CD4-positive, alpha-beta T cell (primary cell): Measurements from ENCODE around the gene CDK5R2. TPM values are rescaled to one million over a fixed set of nuclear protein-coding genes. Genes with fewer than 3 reads are reported as not detected.

Experiments
- ATAC-seq: fragments of 200-7000 bp; cut with Tn5 transposase; one replicate; pipeline ENCODE4 v1.10.0; 2022; ENCODE audit warnings: mild to moderate bottlenecking; ENCODE audit not compliant: poor library complexity
- CTCF ChIA-PET: fragments of 350-600 bp; sonication (Branson Sonifier 250); formaldehyde crosslinking; loops from one replicate; lab custom pipeline; 2021; ENCODE audit warnings: antibody characterized with exemption, inconsistent platforms; lab: Charles Lee
- POLR2A ChIA-PET: fragments of 350-600 bp; sonication (Branson Sonifier 250); formaldehyde crosslinking; loops from one replicate; lab custom pipeline; 2021; ENCODE audit warnings: antibody characterized with exemption, inconsistent platforms; lab: Charles Lee
- DNase-seq, 14 experiments: peaks; one replicate each; pipeline ENCODE4 v3.0.0-alpha.2; 2013 to 2020; ENCODE audit warnings: mixed read lengths in 2 of 14
- H3K27ac ChIP-seq, 2 donors: one replicate each; pipeline versions ENCODE4 v1.5.1 to v1.7.0; 2013; ENCODE audit warnings: low read length in 2 of 2, low read depth in 1 of 2, mild to moderate bottlenecking in 1 of 2
- H3K27me3 ChIP-seq, 2 experiments: 1 replicate in 1 of 2; 2 replicates in 1 of 2; pipeline versions ENCODE4 v1.6.1 to v1.7.0; 2013; ENCODE audit warnings: low read length in 2 of 2, control low read depth in 1 of 2, mild to moderate bottlenecking in 1 of 2, moderate library complexity in 1 of 2; ENCODE audit not compliant: insufficient read depth in 2 of 2, control insufficient read depth in 1 of 2
- H3K36me3 ChIP-seq: one replicate; pipeline ENCODE4 v1.6.1; 2013; ENCODE audit warnings: low read length, control low read depth; ENCODE audit not compliant: insufficient read depth
- H3K4me1 ChIP-seq: one replicate; pipeline ENCODE4 v1.6.1; 2013; ENCODE audit warnings: low read length, control low read depth; ENCODE audit not compliant: insufficient read depth
- H3K4me3 ChIP-seq: one replicate; pipeline ENCODE4 v1.5.1; 2013; ENCODE audit warnings: mild to moderate bottlenecking, low read length, moderate library complexity
- H3K9me3 ChIP-seq, 2 experiments: 1 replicate in 1 of 2; 2 replicates in 1 of 2; pipeline versions ENCODE4 v1.6.1 to v1.7.0; 2013; ENCODE audit warnings: low read length in 2 of 2, mild to moderate bottlenecking in 2 of 2, control low read depth in 1 of 2, moderate library complexity in 1 of 2; ENCODE audit not compliant: control insufficient read depth in 1 of 2, insufficient read depth in 1 of 2
- H3K27ac Mint-ChIP-seq: one replicate; pipeline ENCODE4 v1.8.0; 2020; ENCODE audit warnings: mixed read lengths
- H3K27me3 Mint-ChIP-seq: one replicate; pipeline ENCODE4 v1.8.0; 2021; ENCODE audit warnings: mixed read lengths
- H3K36me3 Mint-ChIP-seq: one replicate; pipeline ENCODE4 v1.8.0; 2021; ENCODE audit warnings: low read depth, mixed read lengths
- H3K4me1 Mint-ChIP-seq: one replicate; pipeline ENCODE4 v1.8.0; 2021; ENCODE audit warnings: low read depth, mixed read lengths
- H3K4me3 Mint-ChIP-seq: one replicate; pipeline ENCODE4 v1.8.0; 2020; ENCODE audit warnings: mild to moderate bottlenecking, mixed read lengths
- H3K9me3 Mint-ChIP-seq: one replicate; pipeline ENCODE4 v1.8.0; 2020; ENCODE audit warnings: mixed read lengths
- intact Hi-C, 2 experiments: fragments of 100-400 bp; cut with DNase I in 1 of 2; cut with micrococcal nuclease in 1 of 2; formaldehyde crosslinking; loops; one replicate each; pipeline versions ENCODE4 v1.15.1 to v1.9.0; 2023 to 2025; cut with DNase I, micrococcal nuclease
- total RNA-seq, 174 experiments: library from RNA in 2 of 174; stranded (reverse) in 2 of 174; gene quantifications; one replicate each; pipeline ENCODE4 v1.2.3 and lab custom pipeline; 2021 to 2026
- TF ChIP-seq, protein P1 (sequence below): fragments of 200-600 bp; IDR thresholded peaks from one replicate; pipeline ENCODE4 v1.8.0; 2022; ENCODE audit warnings: antibody characterized with exemption, mild to moderate bottlenecking

CDK5R2 gene
- total RNA-seq, 2 experiments from 2014 or later: not detected

DNA sequence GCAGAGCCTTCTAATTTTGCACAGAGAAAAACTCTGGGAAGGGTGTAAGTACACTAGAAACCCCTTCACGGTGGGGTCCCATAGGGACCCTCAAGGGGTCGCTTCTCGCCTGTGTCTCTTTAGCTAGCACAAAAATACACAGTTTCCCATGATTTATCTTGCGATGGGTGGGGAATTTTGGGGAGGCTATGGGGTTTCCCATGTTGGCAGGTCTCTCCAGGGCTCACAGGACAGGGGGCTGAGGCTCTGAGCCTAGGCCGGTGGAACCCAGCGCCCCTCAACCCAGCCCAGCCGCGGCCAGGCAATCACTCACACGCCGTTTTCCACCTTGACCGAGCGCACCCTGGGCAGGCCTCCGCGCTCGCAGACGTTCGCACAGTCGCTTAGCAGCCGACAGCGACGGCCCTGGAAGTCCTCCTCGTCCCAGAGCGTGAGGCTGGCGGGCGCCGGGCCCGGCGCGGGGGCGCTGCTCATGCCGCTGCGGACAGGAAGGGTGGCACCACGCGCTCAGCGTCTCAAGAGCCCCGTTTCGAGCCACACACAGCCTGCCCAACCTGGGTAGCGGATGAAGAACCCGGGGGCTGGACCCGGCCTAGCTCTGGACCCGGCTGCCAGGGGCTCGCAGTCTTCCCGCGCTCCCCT, 33.4 kb downstream of the CDK5R2 start:
- Histone ChIP-seq H3K4me3 (no peak overlapping the region), H3K36me3 (no peaks in the 10 kb centered on the region), H3K4me1 (peaks cover 32% of the 10 kb centered on the region), H3K27me3 (peaks cover 91 to 95% of the 10 kb centered on the region in 2 experiments), H3K9me3 (peaks cover 0 to 15% of the 10 kb centered on the region in 2 experiments), H3K27ac (no peak overlapping the region)
- TF ChIP-seq, protein P1, sequence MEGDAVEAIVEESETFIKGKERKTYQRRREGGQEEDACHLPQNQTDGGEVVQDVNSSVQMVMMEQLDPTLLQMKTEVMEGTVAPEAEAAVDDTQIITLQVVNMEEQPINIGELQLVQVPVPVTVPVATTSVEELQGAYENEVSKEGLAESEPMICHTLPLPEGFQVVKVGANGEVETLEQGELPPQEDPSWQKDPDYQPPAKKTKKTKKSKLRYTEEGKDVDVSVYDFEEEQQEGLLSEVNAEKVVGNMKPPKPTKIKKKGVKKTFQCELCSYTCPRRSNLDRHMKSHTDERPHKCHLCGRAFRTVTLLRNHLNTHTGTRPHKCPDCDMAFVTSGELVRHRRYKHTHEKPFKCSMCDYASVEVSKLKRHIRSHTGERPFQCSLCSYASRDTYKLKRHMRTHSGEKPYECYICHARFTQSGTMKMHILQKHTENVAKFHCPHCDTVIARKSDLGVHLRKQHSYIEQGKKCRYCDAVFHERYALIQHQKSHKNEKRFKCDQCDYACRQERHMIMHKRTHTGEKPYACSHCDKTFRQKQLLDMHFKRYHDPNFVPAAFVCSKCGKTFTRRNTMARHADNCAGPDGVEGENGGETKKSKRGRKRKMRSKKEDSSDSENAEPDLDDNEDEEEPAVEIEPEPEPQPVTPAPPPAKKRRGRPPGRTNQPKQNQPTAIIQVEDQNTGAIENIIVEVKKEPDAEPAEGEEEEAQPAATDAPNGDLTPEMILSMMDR: no peak
- ChIA-PET CTCF (interaction anchor here (1.3 to 1.5 kb wide), 2 partner anchors 13 kb away, joined by 4 to 5 read pairs; no protein-coding TSS in a partner anchor), POLR2A (no interaction called here)
- H3K27me3 Mint-ChIP-seq: peaks cover 92% of the 10 kb centered on the region
- H3K36me3 Mint-ChIP-seq: no peaks in the 10 kb centered on the region
- no peak overlapping the region for H3K27ac Mint-ChIP-seq
- H3K4me3 Mint-ChIP-seq: no peak overlapping the region
- no peak for DNase-seq
- no peaks in the 10 kb centered on the region for H3K9me3 Mint-ChIP-seq
- intact Hi-C loops: no loop called here
- H3K4me1 Mint-ChIP-seq: peaks cover 18% of the 10 kb centered on the region
- ATAC-seq: no peak

DNA sequence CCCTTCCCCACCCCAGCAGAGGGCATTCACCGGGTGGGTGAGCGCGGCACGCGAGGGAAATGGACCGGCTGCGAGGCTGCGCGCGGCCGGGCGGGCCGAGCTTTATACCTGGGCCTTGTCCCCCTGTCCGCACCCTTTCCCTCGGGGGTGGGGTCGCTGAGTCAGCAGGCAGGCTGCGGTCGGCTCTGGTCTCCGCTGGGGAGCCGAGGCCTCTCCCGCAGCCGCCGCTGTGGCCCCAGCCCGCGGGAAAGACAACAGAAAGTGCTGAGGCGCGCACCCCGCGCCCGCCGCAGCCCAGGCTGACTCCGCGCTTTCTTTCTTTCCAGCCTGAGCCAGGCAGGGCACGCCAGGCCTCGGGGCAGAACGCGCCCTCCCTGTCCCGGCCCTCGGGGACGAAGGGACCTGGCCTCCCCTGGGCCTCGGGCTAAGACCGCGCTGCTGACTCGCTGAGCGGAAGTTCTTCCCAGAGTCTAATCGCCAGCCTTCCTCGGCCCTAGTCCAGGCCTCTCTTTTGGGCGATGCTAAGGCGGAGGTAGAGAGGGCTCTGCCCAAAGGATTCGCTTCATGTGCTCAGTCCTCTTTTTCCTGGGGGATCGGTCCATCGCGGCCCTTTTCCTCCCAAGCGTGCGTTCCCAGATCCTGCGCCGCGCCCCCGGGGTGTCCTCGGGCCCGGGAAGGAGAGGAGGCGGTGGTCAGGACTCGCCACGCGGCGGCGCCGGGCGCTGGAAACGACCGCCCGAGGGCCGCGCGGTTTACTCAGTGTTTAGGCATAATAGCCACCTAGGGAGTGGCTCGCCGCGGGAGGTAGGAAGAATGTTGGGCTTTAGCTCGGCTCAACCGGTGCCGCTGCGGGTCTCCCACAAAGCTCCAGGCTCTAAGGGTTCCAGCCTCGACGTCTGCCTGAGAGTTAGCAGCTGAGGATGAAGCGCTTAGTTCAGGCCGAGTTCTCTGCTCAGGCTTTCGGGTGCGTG, 34.2 kb downstream of the CDK5R2 start, which contains the start of gene CRYBA2:
CRYBA2 (minus strand) TSS at position 78 of the 971 bp plus-strand sequence. CDS start 246 bp downstream, outside the sequence.
- POLR2A ChIA-PET: no interaction called here
- H3K4me3 ChIP-seq: peak within 1 kb of the TSS; percentile 5
- peaks cover 32% of the 10 kb centered on the region for H3K4me1 ChIP-seq
- intact Hi-C loops: no loop called here
- no peaks in the 10 kb centered on the region for H3K36me3 ChIP-seq
- no peak within 1 kb of the TSS for H3K27ac Mint-ChIP-seq
- no peak within 1 kb of the TSS for H3K4me3 Mint-ChIP-seq
- no peak within 1 kb of the TSS for H3K27ac ChIP-seq
- no peaks in the 10 kb centered on the region for H3K9me3 Mint-ChIP-seq
- H3K9me3 ChIP-seq: peaks cover 0 to 15% of the 10 kb centered on the region in 2 experiments
- CTCF ChIA-PET: interaction anchor here (1.3 to 2.5 kb wide), 2 partner anchors 13 to 96 kb away, joined by 4 to 10 read pairs; no protein-coding TSS in a partner anchor
- no peaks in the 10 kb centered on the region for H3K36me3 Mint-ChIP-seq
- H3K27me3 Mint-ChIP-seq: peaks cover 92% of the 10 kb centered on the region
- H3K27me3 ChIP-seq: peaks cover 88 to 89% of the 10 kb centered on the region in 2 experiments
- TF ChIP-seq, protein P1: no peak
- ATAC-seq: no peak
- H3K4me1 Mint-ChIP-seq: peaks cover 18% of the 10 kb centered on the region
- no peak for DNase-seq

- Histone ChIP-seq H3K27me3 (peaks cover 81 to 83% of the 10 kb centered on the region in 2 experiments), H3K4me3 (no peak overlapping the region), H3K4me1 (peaks cover 32% of the 10 kb centered on the region), H3K36me3 (no peaks in the 10 kb centered on the region), H3K27ac (no peak overlapping the region), H3K9me3 (peaks cover 0 to 23% of the 10 kb centered on the region in 2 experiments)
- CTCF ChIA-PET: interaction anchor here (0.8 to 4.3 kb wide), 12 partner anchors 13 to 393 kb away, joined by 3 to 30 read pairs (median 4); partner anchors contain the start of gene WNT10A
- POLR2A ChIA-PET: interaction anchor here (1.1 kb wide), 1 partner anchor 14 kb away, joined by 3 read pairs; no protein-coding TSS in a partner anchor
- no peak for DNase-seq
- H3K36me3 Mint-ChIP-seq: no peaks in the 10 kb centered on the region
- H3K9me3 Mint-ChIP-seq: no peaks in the 10 kb centered on the region
- intact Hi-C loops: no loop called here
- TF ChIP-seq, protein P1: no peak
- peaks cover 18% of the 10 kb centered on the region for H3K4me1 Mint-ChIP-seq
- no peak overlapping the region for H3K4me3 Mint-ChIP-seq
- H3K27ac Mint-ChIP-seq: no peak overlapping the region
- peaks cover 87% of the 10 kb centered on the region for H3K27me3 Mint-ChIP-seq
- ATAC-seq: no peak
Measured at GRCh38 chr2:218995561-218995960, 36.1 kb downstream of the CDK5R2 start.
